CD4-positive, alpha-beta T cell (primary cell): Measurements from ENCODE around the gene FBXO38. TPM values are rescaled to one million over a fixed set of nuclear protein-coding genes. Genes with fewer than 3 reads are reported as not detected.

Source experiments
- ATAC-seq: fragments of 200-7000 bp; cut with Tn5 transposase; one replicate; pipeline ENCODE4 v1.10.0; 2022; ENCODE audit warnings: mild to moderate bottlenecking; ENCODE audit not compliant: poor library complexity
- CTCF ChIA-PET: fragments of 350-600 bp; sonication (Branson Sonifier 250); formaldehyde crosslinking; loops from one replicate; lab custom pipeline; 2021; ENCODE audit warnings: antibody characterized with exemption, inconsistent platforms; lab: Charles Lee
- POLR2A ChIA-PET: fragments of 350-600 bp; sonication (Branson Sonifier 250); formaldehyde crosslinking; loops from one replicate; lab custom pipeline; 2021; ENCODE audit warnings: antibody characterized with exemption, inconsistent platforms; lab: Charles Lee
- DNase-seq, 14 experiments: peaks; one replicate each; pipeline ENCODE4 v3.0.0-alpha.2; 2013 to 2020; ENCODE audit warnings: mixed read lengths in 2 of 14
- H3K27ac ChIP-seq, 2 donors: one replicate each; pipeline versions ENCODE4 v1.5.1 to v1.7.0; 2013; ENCODE audit warnings: low read length in 2 of 2, low read depth in 1 of 2, mild to moderate bottlenecking in 1 of 2
- H3K27me3 ChIP-seq, 2 experiments: 1 replicate in 1 of 2; 2 replicates in 1 of 2; pipeline versions ENCODE4 v1.6.1 to v1.7.0; 2013; ENCODE audit warnings: low read length in 2 of 2, control low read depth in 1 of 2, mild to moderate bottlenecking in 1 of 2, moderate library complexity in 1 of 2; ENCODE audit not compliant: insufficient read depth in 2 of 2, control insufficient read depth in 1 of 2
- H3K36me3 ChIP-seq: one replicate; pipeline ENCODE4 v1.6.1; 2013; ENCODE audit warnings: low read length, control low read depth; ENCODE audit not compliant: insufficient read depth
- H3K4me1 ChIP-seq: one replicate; pipeline ENCODE4 v1.6.1; 2013; ENCODE audit warnings: low read length, control low read depth; ENCODE audit not compliant: insufficient read depth
- H3K4me3 ChIP-seq: one replicate; pipeline ENCODE4 v1.5.1; 2013; ENCODE audit warnings: mild to moderate bottlenecking, low read length, moderate library complexity
- H3K9me3 ChIP-seq, 2 experiments: 1 replicate in 1 of 2; 2 replicates in 1 of 2; pipeline versions ENCODE4 v1.6.1 to v1.7.0; 2013; ENCODE audit warnings: low read length in 2 of 2, mild to moderate bottlenecking in 2 of 2, control low read depth in 1 of 2, moderate library complexity in 1 of 2; ENCODE audit not compliant: control insufficient read depth in 1 of 2, insufficient read depth in 1 of 2
- H3K27ac Mint-ChIP-seq: one replicate; pipeline ENCODE4 v1.8.0; 2020; ENCODE audit warnings: mixed read lengths
- H3K27me3 Mint-ChIP-seq: one replicate; pipeline ENCODE4 v1.8.0; 2021; ENCODE audit warnings: mixed read lengths
- H3K36me3 Mint-ChIP-seq: one replicate; pipeline ENCODE4 v1.8.0; 2021; ENCODE audit warnings: low read depth, mixed read lengths
- H3K4me1 Mint-ChIP-seq: one replicate; pipeline ENCODE4 v1.8.0; 2021; ENCODE audit warnings: low read depth, mixed read lengths
- H3K4me3 Mint-ChIP-seq: one replicate; pipeline ENCODE4 v1.8.0; 2020; ENCODE audit warnings: mild to moderate bottlenecking, mixed read lengths
- H3K9me3 Mint-ChIP-seq: one replicate; pipeline ENCODE4 v1.8.0; 2020; ENCODE audit warnings: mixed read lengths
- CTCF ChIP-seq: fragments of 200-600 bp; IDR thresholded peaks from one replicate; pipeline ENCODE4 v1.8.0; 2022; ENCODE audit warnings: antibody characterized with exemption, mild to moderate bottlenecking
- intact Hi-C, 2 experiments: fragments of 100-400 bp; cut with DNase I in 1 of 2; cut with micrococcal nuclease in 1 of 2; formaldehyde crosslinking; loops; one replicate each; pipeline versions ENCODE4 v1.15.1 to v1.9.0; 2023 to 2025; cut with DNase I, micrococcal nuclease
- total RNA-seq, 174 experiments: library from RNA in 2 of 174; stranded (reverse) in 2 of 174; gene quantifications; one replicate each; pipeline ENCODE4 v1.2.3 and lab custom pipeline; 2021 to 2026

FBXO38 gene
- total RNA-seq, 2 experiments from 2014 or later, result 45.7 to 47.3 TPM

DNA sequence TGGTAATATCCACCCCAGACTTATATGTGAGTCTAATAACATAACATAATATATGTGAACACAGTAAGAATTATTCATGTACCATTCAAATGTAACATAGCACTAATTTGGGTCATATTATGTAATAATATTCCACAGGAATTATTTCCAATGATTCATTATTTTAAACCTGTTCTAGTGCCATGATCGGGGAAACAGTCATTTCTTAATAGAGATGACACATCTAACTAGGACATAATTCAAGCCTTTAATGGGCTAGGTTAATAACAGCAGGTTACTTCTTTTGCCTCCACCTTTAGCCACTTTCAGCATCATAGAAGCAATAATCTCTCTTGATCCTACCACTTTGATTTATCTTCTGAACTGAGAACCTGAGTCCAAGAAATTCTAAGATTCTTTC is 36.1 kb upstream of the FBXO38 start:
- H3K27me3 Mint-ChIP-seq, result no peaks in the 10 kb centered on the region
- no peaks in the 10 kb centered on the region for H3K9me3 Mint-ChIP-seq
- H3K27ac Mint-ChIP-seq, result no peak overlapping the region
- no peaks in the 10 kb centered on the region for H3K4me1 Mint-ChIP-seq
- Histone ChIP-seq H3K4me3 (no peak overlapping the region), H3K27me3 (no peaks in the 10 kb centered on the region), H3K36me3 (no peaks in the 10 kb centered on the region), H3K9me3 (no peaks in the 10 kb centered on the region), H3K4me1 (no peaks in the 10 kb centered on the region), H3K27ac (no peak overlapping the region)
- TF ChIP-seq CTCF, result no peak
- intact Hi-C loops, result no loop called here
- no peaks in the 10 kb centered on the region for H3K36me3 Mint-ChIP-seq
- no peak overlapping the region for H3K4me3 Mint-ChIP-seq
- ChIA-PET CTCF (no interaction called here), POLR2A (no interaction called here)
- DNase-seq (no peak), ATAC-seq (no peak)

DNA sequence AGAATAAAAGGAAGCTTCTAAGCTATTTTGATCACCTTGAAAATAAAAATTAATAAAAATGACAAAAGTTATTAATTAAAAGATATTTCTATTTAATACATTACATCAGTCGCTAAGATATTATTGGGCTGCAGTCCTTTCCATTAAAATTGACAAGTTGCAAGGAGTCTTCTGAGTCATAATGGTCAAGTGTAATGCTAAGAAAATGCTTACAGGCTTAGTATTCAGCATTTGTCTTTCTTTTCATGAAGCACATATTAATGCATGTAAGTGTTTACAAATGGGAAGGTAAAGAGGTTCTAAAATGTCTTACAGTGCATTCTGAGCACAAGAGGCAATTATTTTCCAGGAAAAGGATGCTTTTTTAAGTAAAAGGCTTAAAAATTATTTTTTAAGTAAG is 31.1 kb upstream of the FBXO38 start:
- no peak overlapping the region for H3K27ac ChIP-seq
- ChIA-PET POLR2A (no interaction called here), CTCF (no interaction called here)
- no peak overlapping the region for H3K27ac Mint-ChIP-seq
- H3K9me3 ChIP-seq, result no peaks in the 10 kb centered on the region
- ATAC-seq (no peak), DNase-seq (no peak)
- intact Hi-C loops, result loop anchor here in 1 of 2 experiments (5.0 kb wide), 1 partner anchor 175 kb away; no protein-coding TSS in a partner anchor
- H3K27me3 Mint-ChIP-seq, result no peaks in the 10 kb centered on the region
- TF ChIP-seq CTCF, result no peak
- no peaks in the 10 kb centered on the region for H3K36me3 Mint-ChIP-seq
- H3K4me1 Mint-ChIP-seq, result no peaks in the 10 kb centered on the region
- H3K27me3 ChIP-seq, result no peaks in the 10 kb centered on the region
- no peaks in the 10 kb centered on the region for H3K4me1 ChIP-seq
- no peaks in the 10 kb centered on the region for H3K9me3 Mint-ChIP-seq
- H3K4me3 Mint-ChIP-seq, result no peak overlapping the region
- H3K4me3 ChIP-seq, result no peak overlapping the region
- no peaks in the 10 kb centered on the region for H3K36me3 ChIP-seq

GRCh38 chr5:148353634-148354033 is 30.1 kb upstream of the FBXO38 start:
- Mint-ChIP-seq H3K9me3 (no peaks in the 10 kb centered on the region), H3K27ac (no peak overlapping the region), H3K27me3 (no peaks in the 10 kb centered on the region), H3K4me1 (no peaks in the 10 kb centered on the region), H3K36me3 (no peaks in the 10 kb centered on the region), H3K4me3 (no peak overlapping the region)
- ChIA-PET POLR2A (no interaction called here), CTCF (no interaction called here)
- H3K27me3 ChIP-seq, result no peaks in the 10 kb centered on the region
- H3K27ac ChIP-seq, result no peak overlapping the region
- DNase-seq (peak in 1 of 14 experiments; percentile 4), ATAC-seq (no peak)
- H3K4me3 ChIP-seq, result no peak overlapping the region
- TF ChIP-seq CTCF, result no peak
- intact Hi-C loops, result loop anchor here in 1 of 2 experiments (5.0 kb wide), 1 partner anchor 176 kb away; no protein-coding TSS in a partner anchor
- H3K9me3 ChIP-seq, result no peaks in the 10 kb centered on the region
- H3K4me1 ChIP-seq, result no peaks in the 10 kb centered on the region
- H3K36me3 ChIP-seq, result no peaks in the 10 kb centered on the region
